Right cardiac atrium (tissue), 5 donors: ENCODE data around the gene AXIN1. TPM values are rescaled to one million over a fixed set of nuclear protein-coding genes. Genes with fewer than 3 reads are reported as not detected.
"Not testable (repeated sequence)": the region's sequence is repeated elsewhere in the genome, so short reads cannot be mapped to it uniquely, and the experiment has no call there.

Experiments
- ATAC-seq, 2 donors: fragments of 200-7000 bp; cut with Tn5 transposase; one replicate each; pipeline versions ENCODE4 v1.8.0 to v1.9.1; 2020; ENCODE audit warnings: moderate library complexity in 2 of 2, mild to moderate bottlenecking in 1 of 2
- DNase-seq, 3 donors: peaks; one replicate each; pipeline ENCODE4 v3.0.0-alpha.2; 2020
- H3K27ac ChIP-seq: one replicate; pipeline ENCODE4 v1.5.1; 2013; ENCODE audit warnings: mild to moderate bottlenecking, low read length, control low read depth, moderate library complexity
- H3K27me3 ChIP-seq: one replicate; pipeline ENCODE4 v1.6.1; 2013; ENCODE audit not compliant: control insufficient read depth, insufficient read depth
- H3K4me1 ChIP-seq: one replicate; pipeline ENCODE4 v1.6.1; 2013; ENCODE audit warnings: low read length; ENCODE audit not compliant: control insufficient read depth, insufficient read depth
- H3K4me3 ChIP-seq: one replicate; pipeline ENCODE4 v1.5.1; 2013; ENCODE audit warnings: low read length, control low read depth
- H3K9me3 ChIP-seq: one replicate; pipeline ENCODE4 v1.6.1; 2013; ENCODE audit warnings: low read length; ENCODE audit not compliant: control insufficient read depth
- WGBS: extraction: QIAGEN DNeasy Blood & Tissue Kit; methylation state at CpG from one replicate; pipeline ENCODE4 v1.1.7; 2013; 5-methylcytosine and 5-hydroxymethylcytosine counted together
- intact Hi-C, 4 donors: fragments of 100-400 bp; cut with DNase I; formaldehyde crosslinking; loops; one replicate each; pipeline versions ENCODE4 v1.11.0 to v1.14.0; 2022 to 2023
- polyA plus RNA-seq: library from polyadenylated mRNA; stranded (reverse); fragments of 200-250 nt; gene quantifications from one replicate; pipeline ENCODE4 v1.2.3, GENCODE V29; 2013
- total RNA-seq, 4 donors: library from RNA; stranded (reverse); fragmentation: NEBNext Ultra II Directional; extraction: Animal tissue kit (Norgen Biotek cat#: 25700); gene quantifications; one replicate each; pipeline ENCODE4 v1.2.1, GENCODE V29; 2021
- donor health status: healthy with polysubstance abuse.
- donor health status: DM: no; HTN: yes; CAD: no.
- donor health status: DM: no; HTN: no; CAD: no.
- donor health status: DM: no; HTN: yes; CAD: no; lungs with severe emphysema.
- donor health status: DM: yes; HTN: yes; CAD: no.

The AXIN1 gene
- total and polyA plus RNA-seq, 5 donors = 8.4 to 12.2 (median 10.2) TPM

- H3K9me3 ChIP-seq, H3K27ac ChIP-seq, ATAC-seq, H3K4me3 ChIP-seq, intact Hi-C loops, H3K27me3 ChIP-seq, H3K4me1 ChIP-seq, DNase-seq: not testable (repeated sequence)
- 94% methylated on average over 10 of the region's 10 CpGs for WGBS
Measured at GRCh38 chr16:348495-348894, 4.0 kb downstream of the AXIN1 start.

- intact Hi-C loops = no loop called here
- no peak for ATAC-seq
Measured at GRCh38 chr16:347203-347602, 5.3 kb downstream of the AXIN1 start.

GRCh38 chr16:346587-346986, 5.9 kb downstream of the AXIN1 start:
- no peaks in the 10 kb centered on the region for H3K4me1 ChIP-seq
- H3K27ac ChIP-seq = no peak overlapping the region
- intact Hi-C loops = no loop called here
- no peaks in the 10 kb centered on the region for H3K27me3 ChIP-seq
- DNase-seq (no peak), ATAC-seq (no peak)
- H3K9me3 ChIP-seq = no peaks in the 10 kb centered on the region
- H3K4me3 ChIP-seq = no peak overlapping the region
- 81% methylated on average over 15 of the region's 15 CpGs for WGBS

More at GRCh38 chr16:347203-347602, 5.3 kb downstream of the AXIN1 start:
- no peak for DNase-seq
- Histone ChIP-seq H3K9me3 (no peaks in the 10 kb centered on the region), H3K27ac (no peak overlapping the region), H3K4me3 (no peak overlapping the region), H3K4me1 (no peaks in the 10 kb centered on the region), H3K27me3 (no peaks in the 10 kb centered on the region)
- 95% methylated on average over 6 of the region's 6 CpGs for WGBS

- intact Hi-C loops = no loop called here
- H3K27me3 ChIP-seq = no peaks in the 10 kb centered on the region
- no peaks in the 10 kb centered on the region for H3K9me3 ChIP-seq
- 91% methylated on average over 11 of the region's 11 CpGs for WGBS
- DNase-seq = no peak
- H3K4me3 ChIP-seq = no peak overlapping the region
- ATAC-seq = no peak
- no peak overlapping the region for H3K27ac ChIP-seq
- no peaks in the 10 kb centered on the region for H3K4me1 ChIP-seq
Measured at GRCh38 chr16:345772-346171, 6.8 kb downstream of the AXIN1 start.

GRCh38 chr16:342455-343213, 9.9 kb downstream of the AXIN1 start:
- 94% methylated on average over 18 of the region's 18 CpGs for WGBS
- ATAC-seq (no peak), DNase-seq (no peak)
- Histone ChIP-seq H3K4me1 (peaks cover 2% of the 10 kb centered on the region), H3K9me3 (no peaks in the 10 kb centered on the region), H3K4me3 (no peak overlapping the region), H3K27ac (no peak overlapping the region), H3K27me3 (no peaks in the 10 kb centered on the region)
- intact Hi-C loops = no loop called here

- H3K4me3 ChIP-seq, H3K9me3 ChIP-seq, ATAC-seq, intact Hi-C loops, H3K4me1 ChIP-seq, H3K27me3 ChIP-seq, DNase-seq, H3K27ac ChIP-seq: not testable (repeated sequence)
- 88% methylated on average over 12 of the region's 13 CpGs for WGBS
Measured at GRCh38 chr16:341974-342336, 10.6 kb downstream of the AXIN1 start.

- H3K27me3 ChIP-seq, intact Hi-C loops, H3K4me3 ChIP-seq, H3K4me1 ChIP-seq, ATAC-seq, H3K27ac ChIP-seq, H3K9me3 ChIP-seq: not testable (repeated sequence)
- 96% methylated on average over 46 of the region's 47 CpGs for WGBS
- peak in 1 of 3 donors; percentile 37 for DNase-seq
Measured at GRCh38 chr16:341095-341973, 11.2 kb downstream of the AXIN1 start.

- intact Hi-C loops = no loop called here
- Histone ChIP-seq H3K27ac (no peak overlapping the region), H3K4me1 (peaks cover 2% of the 10 kb centered on the region), H3K9me3 (no peaks in the 10 kb centered on the region), H3K4me3 (no peak overlapping the region), H3K27me3 (no peaks in the 10 kb centered on the region)
- DNase-seq = peak in 1 of 3 donors; percentile 32
- WGBS = 92% methylated on average over 23 of the region's 23 CpGs
- no peak for ATAC-seq
Measured at GRCh38 chr16:340370-341091, 12.0 kb downstream of the AXIN1 start.

GRCh38 chr16:339680-340079, 12.8 kb downstream of the AXIN1 start:
- Histone ChIP-seq H3K9me3 (no peaks in the 10 kb centered on the region), H3K4me3 (no peak overlapping the region), H3K27me3 (no peaks in the 10 kb centered on the region), H3K27ac (no peak overlapping the region), H3K4me1 (peaks cover 4% of the 10 kb centered on the region)
- 73% methylated on average over 5 of the region's 5 CpGs for WGBS
- peak in 1 of 2 donors; percentile 56 for ATAC-seq
- intact Hi-C loops = no loop called here
- DNase-seq = peak in 1 of 3 donors; percentile 54

- H3K27ac ChIP-seq = no peak overlapping the region
- H3K27me3 ChIP-seq = no peaks in the 10 kb centered on the region
- H3K9me3 ChIP-seq = no peaks in the 10 kb centered on the region
- H3K4me1 ChIP-seq = peaks cover 6% of the 10 kb centered on the region
- intact Hi-C loops = no loop called here
- ATAC-seq (peak in 1 of 2 donors; percentile 13), DNase-seq (peak in 1 of 3 donors; percentile 43)
- no peak overlapping the region for H3K4me3 ChIP-seq
- WGBS = 80% methylated on average over 21 of the region's 21 CpGs
Measured at GRCh38 chr16:337975-338575, 14.4 kb downstream of the AXIN1 start.
